NCI-H2171 (cell line): ENCODE measurements around the gene KCNMB1.

Source experiments
- DNase-seq: peaks from one replicate; lab custom pipeline; 2025; lab: John Stamatoyannopoulos, UW

KCNMB1 gene

DNA sequence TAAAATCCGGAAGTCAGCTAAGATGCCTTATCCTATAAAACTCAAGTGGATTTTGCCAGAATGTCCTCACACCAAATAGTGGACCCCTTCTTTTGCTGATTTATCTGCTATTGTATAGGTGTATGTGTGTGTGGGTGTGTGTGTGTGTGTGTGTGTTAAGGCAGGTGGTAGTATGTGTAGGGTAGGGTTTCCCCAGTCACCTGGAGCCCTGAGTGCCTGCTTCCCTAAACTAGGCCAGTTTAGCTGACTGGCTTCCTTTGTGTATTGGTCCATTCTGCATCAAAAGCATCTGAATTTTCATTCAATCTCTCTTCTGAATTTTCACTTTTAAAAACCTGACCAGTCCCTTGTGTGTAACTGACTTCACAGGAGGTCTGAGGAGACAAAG lies 49.4 kb downstream of the KCNMB1 start:
- DNase-seq, result no peak

DNA sequence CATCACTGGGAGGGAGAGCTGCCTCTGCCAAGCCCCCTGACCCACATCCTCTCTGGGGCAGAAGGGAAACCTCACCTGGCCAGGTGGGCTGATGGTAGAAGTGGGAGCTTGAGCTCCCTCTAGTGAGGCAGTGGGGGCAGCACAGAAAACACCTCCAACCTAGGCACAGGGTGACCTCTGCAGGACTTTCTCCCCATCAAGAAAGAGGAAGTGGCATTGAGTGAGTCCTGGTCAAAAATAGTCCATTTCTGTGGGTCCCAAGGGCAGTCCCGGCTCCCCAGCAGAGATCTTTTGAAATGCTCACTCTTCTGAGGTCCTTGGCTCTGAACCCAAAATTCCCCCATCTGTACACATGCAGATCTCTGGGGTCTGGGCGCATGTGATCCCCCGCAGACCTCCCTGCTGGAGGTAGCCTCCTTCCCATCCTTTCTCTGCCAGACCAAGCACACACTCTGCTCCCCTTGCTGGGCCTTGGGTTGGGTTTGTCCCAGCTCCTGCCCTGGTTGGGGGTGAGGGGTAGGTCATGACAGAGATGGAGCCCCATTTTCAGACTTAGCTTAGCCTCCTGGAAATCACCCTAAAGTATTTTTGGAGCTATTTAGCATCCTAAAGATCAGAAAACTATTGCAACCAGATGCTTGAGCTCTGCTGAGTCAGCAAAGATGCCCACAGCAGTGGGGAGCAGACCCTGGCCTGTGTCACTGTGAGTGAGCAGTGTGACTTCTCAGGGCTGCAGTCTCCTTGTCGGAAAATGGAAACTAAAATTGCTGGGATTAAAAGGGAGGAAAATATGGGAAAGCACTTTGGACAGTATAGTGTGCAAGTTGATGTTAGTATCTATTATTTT lies 50.0 kb downstream of the KCNMB1 start:
- no peak for DNase-seq

DNA sequence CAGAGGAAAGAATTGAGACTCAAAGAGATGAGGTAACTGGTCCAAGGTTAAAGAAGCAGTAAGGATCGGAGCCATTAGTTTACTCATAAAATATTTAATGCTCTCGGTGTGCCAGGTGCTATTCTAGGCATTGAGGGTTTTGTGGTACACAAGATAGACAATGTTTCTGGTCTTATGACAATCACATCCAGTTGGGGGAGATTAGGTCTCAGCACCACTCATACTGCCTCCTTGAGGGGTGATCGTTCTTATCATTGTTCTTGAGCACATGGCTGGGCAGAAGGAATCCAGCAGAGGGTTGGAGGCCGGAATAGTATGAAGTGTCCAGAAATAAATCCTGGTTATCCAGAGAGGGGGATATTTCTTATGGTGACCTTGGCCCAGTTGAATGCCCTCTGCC lies 50.9 kb downstream of the KCNMB1 start:
- no peak for DNase-seq

DNA sequence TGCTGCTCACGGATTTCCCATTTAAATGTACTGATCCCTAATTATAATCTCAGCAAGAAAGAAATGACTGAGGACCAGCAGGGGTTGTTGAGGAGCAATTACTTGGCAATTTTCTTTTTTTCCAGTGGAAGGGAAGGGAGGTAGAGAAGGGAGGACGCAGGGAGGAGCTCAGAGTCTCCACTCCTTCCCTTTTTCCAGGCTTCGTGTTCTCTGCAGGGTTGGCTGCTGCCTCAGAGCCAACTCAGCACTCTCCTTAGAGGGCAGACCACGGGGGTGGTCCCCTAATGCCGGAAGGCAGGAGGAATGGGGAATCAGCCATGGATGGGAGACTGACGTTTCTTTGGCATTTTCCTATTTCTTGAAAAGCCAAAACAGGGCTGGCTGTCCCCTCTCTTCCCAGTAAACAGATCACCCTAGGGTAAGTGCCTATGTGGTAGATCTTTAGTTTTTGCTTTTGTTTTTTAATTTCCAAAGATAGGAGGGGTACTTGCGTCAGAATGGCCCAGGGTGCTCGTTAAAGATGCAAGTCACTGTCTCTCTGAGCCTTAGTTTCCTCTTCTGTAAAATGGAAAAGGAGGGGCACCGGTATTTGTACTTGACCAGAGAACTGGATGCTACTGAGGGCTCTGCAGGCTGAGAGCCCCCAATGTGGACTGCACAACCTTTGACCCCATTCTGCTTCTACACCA lies 52.0 kb downstream of the KCNMB1 start:
- no peak for DNase-seq

DNA sequence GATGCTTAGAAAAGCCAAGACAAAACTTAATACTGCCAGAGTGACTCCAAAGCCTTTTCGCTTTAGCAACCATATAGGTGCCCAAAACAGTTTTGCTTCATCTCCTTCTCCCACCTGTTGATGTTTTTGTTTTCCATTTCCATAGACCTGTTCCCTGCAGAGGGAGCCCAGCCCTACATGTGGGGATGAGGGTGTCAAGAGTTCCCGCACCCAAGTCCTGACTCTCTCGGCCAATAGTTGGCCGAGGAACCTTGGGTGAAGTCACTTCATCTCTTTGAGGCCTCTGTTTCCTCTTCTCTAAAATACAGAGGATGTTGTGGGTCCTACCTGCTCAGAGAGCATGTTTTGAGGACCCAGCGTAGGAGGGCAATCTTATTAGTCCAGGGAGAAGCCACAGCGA lies 53.1 kb downstream of the KCNMB1 start:
- DNase-seq, result no peak

DNA sequence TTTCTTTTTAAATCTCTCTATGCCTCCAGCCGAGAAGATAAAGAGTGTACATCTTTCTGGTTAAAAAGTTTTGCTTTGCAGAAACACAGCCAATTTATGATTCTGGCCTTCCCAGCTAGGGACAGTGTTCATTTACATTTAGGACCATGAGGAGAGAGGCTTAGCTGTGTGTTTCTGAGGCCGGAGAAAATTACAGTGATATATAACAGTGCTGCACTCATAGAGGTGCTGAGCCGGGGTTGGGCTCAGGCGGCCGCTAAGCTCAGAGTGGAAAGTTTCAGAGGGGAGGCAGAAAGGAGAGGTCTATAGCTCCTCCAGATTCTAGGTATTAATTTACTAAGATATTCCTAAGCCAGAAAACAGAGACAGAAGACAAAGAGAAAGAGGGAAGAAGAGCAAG lies 54.5 kb downstream of the KCNMB1 start:
- DNase-seq, result no peak

DNA sequence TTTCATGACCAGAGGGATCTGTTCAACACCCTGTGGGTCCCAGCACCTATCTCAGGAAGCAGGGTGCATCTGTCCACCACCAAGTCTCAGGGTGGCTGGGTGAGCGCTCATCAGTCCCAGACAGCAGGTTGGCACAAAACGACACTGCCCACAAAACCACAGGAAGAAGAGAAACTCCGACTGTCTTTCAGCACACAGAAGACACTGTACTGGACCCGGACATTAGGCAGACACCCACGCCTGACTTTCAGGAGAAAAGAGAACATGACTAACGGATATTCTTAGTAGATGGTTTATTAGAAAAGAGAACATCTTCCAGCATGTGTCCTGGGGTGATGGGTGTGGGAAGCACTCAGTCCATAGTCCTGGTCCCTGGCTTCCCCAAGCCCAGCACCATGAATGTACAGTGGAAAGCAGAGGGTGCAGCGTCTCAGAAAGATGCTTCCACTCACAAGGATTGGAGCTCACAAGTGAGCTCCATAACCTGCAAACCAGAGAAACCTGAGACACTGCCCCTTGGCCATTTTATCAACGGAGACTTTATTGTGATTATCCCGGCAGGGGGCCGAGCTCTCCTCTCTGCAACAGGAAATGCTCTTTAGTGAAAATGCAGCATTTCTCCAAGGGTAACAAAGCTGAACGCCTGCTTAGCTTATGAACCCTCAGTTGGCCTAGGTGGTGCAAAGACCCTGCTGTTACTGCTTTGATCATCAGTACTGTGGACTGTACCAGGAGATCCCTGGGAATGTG lies 55.8 kb downstream of the KCNMB1 start:
- DNase-seq, result no peak

DNA sequence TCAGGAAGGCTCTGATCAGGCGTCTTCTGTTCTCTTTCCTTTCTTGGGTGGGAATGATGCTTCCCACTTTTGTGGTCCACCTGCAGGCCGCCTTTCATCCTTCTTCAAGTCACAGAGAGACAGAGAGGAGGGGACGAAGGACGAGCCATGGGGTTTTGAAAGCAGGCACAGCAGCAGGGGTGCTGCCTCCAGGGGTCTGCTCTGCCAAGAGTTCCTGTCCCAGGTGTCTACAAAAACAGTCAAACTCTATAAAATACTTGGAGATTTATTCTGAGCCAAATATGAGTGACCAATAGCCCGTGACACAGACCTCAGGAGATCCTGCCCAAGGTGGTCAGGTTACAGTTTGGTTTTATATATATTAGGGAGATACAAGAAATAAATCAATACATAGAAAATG lies 57.1 kb downstream of the KCNMB1 start:
- no peak for DNase-seq

DNA sequence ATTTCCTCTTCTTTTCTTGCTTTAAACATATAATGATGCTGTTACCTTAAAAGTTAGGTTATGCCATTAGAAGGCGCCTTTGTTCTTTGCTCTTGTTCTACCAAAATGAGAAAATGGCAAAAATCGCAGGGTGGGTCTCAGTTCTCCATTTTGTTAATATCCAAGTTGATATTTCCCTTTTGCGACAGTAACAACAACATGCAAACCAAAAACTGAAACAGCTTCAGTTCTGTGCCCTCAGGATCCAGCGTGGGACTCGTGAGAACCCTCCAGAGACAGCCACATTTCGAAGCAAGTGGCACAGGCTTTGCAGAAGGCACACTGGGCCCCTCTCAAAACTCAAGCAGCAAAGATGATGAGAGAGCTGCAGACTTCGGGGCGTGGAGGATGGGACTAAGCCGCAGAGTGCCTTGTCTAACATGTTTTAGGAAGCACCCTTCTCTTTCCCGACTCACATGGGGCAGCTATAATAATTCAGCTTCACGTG lies 58.6 kb downstream of the KCNMB1 start:
- DNase-seq, result no peak

DNA sequence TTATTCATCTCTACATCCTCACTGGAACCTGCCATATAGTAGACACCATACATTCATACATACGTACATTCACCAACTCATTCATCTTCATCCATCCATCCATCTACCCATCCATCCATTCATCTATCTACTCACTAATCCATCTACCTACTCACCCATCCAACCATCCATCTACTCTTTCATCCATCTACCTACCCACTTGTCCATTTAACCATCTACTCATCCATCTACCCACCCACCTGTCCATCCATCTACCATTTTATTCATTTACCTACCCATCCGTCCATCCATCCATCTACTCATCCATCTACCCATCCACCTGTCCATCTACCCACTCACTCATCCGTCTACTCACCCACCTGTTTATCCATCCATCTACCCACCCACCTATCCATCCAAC lies 59.6 kb downstream of the KCNMB1 start:
- no peak for DNase-seq

DNA sequence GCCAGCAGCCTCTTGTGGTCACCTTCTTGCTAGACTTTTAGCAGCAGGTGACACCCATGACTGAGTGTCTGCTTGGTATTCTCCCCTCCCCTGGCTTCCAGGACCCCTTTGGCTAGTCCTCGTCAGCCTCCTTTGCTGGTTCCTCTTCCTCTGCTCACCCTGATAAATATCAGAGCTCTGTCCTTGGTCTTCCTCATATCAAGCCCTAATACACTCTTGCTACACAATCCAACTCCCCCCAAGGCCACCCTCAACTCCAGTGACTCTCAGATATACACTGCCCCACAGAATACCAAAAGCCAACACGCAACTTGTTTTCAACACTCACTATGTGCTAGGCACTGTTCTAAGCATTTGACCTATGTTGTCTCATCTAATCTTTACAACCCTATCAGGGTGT lies 61.3 kb downstream of the KCNMB1 start:
- no peak for DNase-seq

DNA sequence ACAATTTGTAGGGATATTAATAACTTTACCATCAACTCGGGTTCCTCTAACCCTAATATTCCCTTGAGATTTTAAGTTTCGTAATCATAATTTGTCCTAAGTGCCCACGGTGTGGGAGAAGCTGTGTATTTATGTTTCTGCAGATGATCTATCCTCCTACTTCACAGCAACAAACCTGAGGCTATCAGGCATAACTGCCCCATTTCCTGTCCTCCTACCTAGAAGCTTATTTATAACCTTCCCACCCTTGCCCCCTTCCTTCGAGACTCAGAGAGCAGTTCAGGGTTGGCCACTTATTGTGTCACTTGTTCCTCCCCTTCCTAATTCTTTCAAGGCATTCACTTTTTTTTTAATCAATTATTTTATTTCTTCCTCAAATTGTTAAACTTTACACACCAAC lies 62.0 kb downstream of the KCNMB1 start:
- no peak for DNase-seq
